Activated T-helper 9 cell treated with anti-CD3 and anti-CD28 coated beads, Interleukin-2, amount 50 U/mL, for 16 hours (primary cell): ENCODE results near the gene ITPR2.
"Not testable (repeated sequence)": the region's sequence is repeated elsewhere in the genome, so short reads cannot be mapped to it uniquely, and the experiment has no call there.

ENCODE experiments used
- DNase-seq: peaks from one replicate; pipeline ENCODE4 v3.0.0-alpha.2; 2020; ENCODE audit warnings: low read depth

ITPR2 gene

DNA sequence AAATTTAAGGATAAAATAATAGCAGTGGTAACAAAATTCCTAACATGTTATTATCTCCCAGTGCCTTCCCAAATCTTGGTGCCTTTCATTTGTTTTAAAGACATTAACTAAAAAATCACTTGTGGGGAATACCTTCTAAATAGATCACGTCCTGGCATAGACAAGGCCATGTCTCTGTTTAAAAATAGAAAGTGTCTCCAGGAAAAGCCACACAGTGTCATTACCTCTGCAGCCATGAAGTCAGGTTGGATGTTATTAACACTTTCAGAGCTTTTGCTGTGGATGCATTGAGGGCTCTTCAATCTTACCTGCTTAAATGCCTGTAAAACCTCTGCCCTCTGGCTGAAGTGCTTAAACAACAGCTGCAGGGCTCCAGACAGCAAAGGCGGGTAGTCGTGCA, 211.1 kb downstream of the ITPR2 start:
- DNase-seq: no peak

DNA sequence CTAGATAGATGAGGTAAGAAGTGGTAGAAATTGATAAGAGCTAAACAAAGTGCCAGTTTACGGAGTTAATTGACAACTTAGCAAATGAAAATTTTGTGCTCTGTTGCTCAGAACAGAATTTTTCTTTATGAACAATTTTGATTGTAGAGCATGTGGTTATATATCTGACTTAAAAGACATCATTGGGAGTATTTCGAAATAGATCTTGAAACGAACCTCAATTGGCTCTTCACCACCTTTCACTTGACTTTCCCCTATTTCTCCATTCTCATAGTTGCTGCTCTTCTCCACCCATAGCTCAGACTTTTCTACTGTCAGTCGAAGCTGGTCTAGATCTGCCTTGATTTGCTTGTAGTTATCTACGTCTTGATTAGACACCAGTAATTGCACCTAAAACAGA, 212.1 kb downstream of the ITPR2 start:
- no peak for DNase-seq

DNA sequence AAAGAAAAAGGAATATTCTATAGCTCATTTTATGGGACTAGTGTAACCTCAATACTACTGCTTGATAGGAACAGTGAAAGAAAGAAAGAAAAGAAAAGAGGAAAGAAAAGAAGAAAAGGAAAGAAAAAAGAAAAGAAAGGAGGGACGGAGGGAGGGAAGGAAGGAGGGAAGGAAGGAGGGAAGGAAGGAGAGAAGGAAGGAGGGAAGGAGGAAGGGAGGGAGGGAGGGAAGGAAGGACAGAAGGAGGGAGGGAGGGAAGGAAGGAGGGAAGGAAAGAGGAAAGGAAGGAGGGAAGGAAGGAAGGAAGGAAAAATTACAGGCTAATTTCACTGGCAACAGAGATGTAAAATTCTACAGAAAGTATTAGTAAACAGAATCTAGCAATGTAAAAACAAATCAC, 215.5 kb downstream of the ITPR2 start:
- DNase-seq: no peak

DNA sequence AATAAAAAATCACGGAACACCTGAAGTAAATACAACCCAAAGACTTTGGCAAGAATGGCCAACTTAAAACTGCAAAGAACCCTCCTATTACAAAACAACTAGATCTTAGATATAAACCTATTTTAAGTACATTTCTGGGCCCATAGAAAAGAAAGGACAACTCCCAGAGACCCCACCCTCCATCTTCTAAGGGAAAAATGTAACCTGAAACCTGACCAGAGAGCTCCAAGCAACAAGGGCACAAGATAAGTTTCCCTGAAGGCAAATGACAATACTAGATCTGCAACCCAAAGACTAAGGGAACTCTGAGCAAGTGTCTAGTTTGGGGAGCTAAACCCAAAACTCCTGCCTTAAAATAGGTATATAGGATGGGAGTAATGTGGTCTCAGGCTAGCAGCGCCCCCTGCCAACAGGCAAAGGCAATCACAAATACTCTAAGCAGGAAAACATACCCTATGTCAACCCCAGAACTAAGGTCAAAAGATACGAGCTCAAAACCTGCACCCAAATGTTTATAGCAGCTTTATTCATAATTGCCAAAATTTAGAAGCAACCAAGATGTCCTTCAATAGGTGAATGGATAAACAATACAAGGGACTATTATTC, 218.9 kb downstream of the ITPR2 start:
- no peak for DNase-seq

DNA sequence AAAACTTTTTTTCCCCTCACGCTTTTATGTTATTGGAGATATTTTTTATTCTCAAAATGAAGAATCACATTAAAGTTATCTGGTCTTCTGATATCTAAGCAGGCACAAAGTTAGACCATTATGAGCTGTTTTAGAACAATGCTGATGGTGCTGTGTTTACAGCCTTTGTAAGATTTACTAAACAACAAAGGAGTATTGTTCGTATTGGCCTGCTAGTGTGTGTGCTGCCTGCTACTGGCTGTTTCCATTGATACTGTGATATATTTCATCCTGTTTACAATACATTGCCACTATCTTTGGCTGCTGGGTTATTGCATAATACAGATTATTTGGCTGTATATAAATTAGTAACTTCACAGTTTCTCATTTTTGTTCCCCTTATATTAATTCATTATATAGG, 220.8 kb downstream of the ITPR2 start:
- no peak for DNase-seq

DNA sequence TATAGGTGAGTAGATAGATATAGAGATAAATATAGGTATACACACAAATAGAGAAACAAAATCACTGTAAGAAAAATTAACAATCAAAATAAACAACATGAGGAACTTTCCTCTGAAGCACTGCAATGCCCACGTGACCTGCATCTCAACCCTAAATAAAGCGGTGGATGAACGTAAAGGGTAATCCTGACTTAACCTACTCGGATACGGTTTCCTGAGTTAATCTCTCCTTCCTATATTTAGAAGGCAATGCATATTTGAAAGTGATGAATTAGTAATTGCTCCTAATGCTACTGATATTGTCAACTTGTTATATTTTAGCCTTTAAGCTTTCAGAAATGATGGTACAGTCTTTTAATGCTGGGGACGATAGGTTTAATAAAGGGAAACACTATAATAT, 221.4 kb downstream of the ITPR2 start:
- DNase-seq: no peak

DNA sequence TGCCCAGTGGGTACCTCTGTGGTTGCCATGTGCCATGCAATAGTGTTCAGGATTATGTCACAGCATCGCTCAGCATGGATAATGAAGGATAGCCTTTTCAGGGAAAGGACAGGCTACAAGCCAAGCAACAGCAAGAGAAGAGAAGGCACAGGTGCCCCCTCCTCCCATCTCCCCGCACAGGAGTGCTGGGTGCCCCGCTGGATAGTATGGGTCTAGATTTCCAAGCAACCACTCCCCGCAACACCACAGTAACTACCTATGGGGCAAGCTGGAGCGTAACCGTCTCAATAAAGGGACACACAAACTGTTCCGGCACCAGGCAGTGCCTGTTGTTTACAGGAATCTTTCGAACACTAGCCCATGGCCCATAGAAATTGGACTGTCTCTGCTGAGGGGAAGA, 222.2 kb downstream of the ITPR2 start:
- DNase-seq: no peak

DNA sequence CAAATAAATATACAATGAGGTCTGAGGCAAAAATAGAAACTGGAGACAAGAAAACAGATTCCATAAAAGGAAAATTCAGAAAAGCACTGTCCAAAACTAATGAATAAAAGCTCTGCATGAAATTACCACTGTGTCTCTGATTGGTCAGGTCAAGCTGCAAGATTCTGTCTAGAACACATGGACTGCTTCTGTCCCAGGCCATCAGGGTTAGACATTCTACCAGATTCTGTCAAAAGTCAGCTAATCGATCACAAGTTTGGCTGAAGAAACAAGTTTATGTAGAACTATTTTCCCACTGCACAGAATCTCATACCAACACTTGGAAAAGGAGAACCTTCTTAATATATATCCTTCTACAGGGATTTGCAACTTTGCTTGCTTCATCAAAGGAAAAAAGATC, 223.0 kb downstream of the ITPR2 start:
- no peak for DNase-seq

DNA sequence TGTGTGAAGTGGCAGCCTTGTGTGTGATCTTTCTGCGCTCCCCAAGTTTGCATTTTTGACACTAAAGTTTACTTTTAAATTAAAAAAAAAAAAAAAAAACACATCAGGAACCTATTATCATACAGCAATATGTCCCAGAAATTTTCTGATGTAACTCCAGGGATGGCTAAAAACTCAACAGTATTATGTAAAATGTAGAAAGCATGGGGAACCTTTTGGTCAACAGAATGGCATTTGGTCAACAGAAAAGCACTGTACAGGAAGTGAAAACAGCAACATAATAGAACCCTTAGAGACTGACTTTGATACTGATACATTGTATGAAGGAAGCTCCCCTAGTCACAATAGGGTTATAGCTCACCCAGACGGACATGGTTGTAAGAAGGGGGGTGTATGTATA, 224.3 kb downstream of the ITPR2 start:
- DNase-seq: no peak

DNA sequence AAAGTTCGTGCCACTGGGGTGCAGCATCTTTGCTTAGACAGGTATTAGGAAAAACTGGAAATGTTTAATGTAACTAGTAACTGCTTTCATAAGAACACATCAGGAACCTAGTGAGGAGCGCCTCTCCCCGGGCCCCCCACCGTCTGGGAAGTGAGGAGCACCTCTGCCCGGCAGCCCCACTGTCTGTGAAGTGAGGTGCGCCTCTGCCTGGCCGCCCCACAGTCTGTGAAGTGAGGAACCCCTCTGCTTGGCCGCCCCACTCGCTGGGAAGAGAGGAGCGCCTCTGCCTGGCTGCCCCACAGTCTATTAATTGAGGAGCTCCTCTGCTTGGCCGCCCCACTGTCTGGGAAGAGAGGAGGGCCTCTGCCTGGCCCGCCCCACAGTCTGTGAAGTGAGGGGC, 224.7 kb downstream of the ITPR2 start:
- no peak for DNase-seq

DNA sequence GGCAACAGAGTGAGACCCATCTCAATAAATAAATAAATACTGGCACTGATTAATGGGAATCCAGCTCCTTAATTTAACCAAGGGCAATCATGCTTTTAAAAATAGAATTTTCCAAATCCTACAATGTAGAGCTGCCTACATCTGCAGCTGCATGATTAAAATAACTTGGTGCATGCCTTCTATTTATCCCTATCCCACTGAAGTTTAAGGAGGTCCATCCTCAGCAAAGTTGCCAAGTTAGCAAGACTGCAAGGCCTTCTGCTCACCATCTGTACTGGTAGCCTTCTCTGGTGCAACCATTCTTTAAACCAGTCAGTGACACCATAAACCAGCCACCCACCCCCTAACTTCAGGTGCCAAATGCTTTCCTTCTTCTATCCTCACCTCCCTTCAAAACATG, 226.1 kb downstream of the ITPR2 start:
- no peak for DNase-seq

DNA sequence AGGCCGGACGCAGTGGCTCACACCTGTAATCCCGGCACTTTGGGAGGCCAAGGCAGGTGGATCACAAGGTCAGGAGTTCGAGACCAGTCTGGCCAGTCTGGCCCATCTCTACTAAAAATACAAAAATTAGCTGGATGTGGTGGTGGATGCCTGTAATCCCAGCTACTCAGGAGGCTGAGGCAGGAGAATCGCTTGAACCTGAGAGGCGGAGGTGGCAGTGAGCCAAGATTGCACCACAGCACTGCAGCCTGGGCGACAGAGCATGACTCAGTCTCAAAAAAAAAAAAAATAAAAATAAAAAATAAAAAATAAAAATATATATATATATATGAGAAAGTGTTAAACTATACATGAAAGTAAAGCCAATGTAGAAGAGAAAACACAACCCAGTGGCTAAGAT, 228.2 kb downstream of the ITPR2 start:
- not testable (repeated sequence) for DNase-seq

DNA sequence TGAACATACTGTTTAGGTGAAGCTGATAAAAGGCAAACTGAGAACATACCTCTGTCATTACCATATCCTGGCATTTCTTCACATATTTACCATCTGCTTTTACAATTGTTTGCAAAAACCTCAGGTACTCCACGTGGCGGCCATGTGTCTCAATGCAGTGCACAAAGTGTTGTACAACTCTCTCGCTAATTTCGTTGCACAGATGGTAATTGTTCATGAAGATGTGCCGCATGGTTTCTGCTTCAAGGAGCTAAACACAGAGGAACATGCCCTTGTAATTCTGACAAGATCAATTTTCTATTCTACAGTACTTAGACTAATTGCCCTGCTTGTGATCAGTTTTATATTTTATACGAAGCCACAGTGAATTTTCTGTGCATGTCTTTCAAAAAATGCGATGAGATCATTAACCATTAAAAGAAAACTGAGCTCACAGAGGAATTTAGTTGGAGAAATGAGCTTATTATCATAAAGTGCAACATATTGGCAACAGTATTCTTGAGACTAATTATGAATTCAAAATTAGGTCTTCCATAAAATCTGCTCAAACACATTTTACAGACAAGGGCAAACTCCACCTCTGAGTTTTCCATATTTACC, 233.8 kb downstream of the ITPR2 start:
- no peak for DNase-seq

DNA sequence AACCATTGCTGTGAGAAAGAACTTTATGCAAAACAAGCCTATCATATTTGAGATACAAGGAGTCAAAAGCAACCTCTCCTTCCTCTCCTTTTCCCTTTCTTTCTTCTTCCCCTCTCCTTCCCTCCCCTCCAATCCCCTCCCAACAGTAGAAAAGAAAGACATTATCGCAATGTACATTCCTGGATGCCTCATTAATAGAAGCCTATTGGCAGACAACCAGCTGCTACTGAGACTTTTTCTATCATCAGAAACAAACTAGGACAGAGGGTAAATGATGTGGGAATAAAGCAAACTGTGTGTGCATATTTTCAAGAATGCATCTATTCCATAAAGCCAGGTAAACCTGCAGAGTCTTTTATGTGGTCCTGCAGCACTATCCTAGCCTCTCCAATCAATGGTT, 237.2 kb downstream of the ITPR2 start:
- DNase-seq: no peak

DNA sequence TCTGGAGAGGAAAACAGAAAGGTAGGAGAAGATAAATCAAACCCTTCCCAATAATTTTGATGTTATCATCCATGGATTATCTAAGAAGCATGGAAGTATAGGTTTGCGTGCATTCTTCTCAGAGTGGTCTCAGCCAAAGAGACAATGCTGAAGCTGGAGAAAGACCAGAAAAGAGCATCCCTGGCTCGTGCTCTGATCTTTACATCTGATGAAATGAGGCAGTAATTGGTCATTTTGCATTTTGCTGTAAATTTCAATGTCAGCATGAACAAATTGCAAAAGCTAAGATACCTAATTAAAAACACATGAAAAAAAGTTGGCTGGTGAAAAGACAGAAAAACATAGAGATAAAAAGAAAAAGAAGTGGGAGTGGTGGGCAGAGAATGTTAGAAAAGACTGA, 252.4 kb downstream of the ITPR2 start:
- no peak for DNase-seq

DNA sequence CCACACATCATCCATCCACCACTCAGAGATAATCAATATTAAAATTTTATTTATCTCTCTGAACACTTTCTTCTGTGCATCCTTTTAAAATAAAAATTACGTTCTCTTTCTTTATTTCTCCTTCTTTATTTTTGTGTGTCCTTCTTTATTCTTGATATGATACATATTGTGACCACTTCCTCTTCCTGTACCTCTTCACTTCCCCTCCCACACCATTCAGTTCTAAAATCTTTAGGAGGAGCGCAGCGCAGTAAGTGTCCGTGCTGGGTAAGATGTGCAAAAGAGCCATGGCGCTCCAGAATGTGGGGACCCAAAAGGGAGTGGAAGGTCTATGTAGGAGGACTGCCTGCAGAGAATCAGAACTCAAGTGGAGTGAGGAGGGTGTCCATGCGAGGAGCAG, 256.7 kb downstream of the ITPR2 start:
- DNase-seq: no peak

DNA sequence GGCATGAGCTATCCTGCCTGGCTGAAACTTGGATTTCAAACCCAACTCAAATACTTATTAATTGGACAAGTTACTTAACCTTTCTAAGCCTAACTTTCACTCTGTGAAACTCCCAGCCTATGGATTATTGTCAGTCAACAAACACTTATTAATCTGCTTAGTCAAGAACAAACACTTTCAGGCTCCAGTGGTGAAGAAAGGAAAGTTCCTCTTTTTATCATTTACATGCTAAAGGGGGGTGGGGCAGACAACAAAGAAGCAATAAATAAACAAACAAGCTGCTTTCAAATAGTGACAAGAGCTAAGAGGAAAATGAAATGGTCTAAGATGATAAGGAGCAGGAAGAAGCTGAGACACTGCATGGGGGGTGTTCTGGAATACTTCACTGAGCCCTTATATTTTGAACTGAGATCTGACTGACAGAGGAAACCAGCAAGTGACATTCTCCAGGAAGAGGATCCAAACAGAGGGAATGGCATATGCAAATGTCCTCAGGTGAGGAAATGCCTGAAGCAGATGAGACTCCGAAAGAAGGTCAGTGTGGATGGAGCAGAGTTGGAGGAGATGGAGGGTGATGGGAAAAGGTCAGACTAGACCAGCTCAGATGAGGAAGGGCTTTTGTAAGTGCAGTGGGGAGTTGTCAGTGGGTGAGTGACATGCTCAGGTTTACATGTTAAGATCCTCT, 259.6 kb downstream of the ITPR2 start:
- DNase-seq: no peak

DNA sequence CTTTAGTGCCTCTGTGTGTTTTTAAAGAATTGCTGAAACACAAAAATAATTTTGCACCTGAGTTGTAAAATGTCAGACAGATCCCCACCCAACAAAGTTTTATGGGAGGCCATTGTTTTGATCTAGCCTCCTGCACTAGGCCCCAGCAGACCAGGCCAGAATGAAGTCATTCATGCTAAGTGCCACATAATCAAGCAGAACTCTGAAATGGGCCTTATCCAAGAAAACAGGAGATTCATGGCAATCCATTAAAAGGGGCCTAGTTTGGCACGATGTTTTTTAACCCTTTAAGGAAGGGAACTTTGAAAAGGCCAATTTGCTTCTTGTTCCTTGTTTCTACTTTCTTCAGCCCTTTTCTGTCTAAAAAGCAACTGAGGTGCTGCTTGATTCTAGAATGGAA, 260.9 kb downstream of the ITPR2 start:
- DNase-seq: no peak

DNA sequence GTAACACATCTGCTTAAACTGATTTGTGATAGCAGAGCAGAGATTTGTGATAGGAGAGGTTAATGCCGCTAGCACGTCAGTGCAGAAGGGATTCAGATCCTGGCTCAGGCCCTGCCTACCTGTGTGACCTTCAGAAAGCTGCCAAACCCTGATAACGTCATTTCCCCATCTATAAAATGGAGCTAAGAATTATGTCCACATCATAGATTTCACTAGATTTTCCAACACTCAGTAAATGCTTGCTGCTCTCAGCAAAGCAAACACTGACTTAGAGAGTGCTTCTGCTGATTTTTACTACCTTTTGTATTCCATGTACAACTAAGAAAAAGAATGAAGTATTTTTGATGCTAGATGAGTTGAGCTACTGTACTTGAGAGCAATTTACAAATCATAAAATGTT, 261.4 kb downstream of the ITPR2 start:
- DNase-seq: no peak

DNA sequence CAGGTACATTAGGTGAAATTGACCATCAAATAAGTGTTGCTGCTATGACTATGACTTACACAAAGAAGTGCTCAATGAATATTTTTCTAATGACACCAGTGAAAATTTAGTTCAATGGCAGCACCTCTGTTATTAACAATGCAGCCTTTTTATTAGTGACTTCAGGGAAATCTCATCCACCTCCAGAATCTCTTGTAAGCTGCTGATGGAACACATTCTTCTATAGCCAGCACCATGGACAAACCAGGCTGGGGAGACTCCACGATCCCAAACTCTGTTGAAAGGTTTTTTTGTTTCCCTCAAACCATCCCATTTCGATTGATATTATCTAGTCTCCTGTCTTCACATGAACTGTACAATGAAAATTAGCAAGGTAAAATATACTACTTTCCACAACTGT, 265.9 kb downstream of the ITPR2 start:
- DNase-seq: no peak

DNA sequence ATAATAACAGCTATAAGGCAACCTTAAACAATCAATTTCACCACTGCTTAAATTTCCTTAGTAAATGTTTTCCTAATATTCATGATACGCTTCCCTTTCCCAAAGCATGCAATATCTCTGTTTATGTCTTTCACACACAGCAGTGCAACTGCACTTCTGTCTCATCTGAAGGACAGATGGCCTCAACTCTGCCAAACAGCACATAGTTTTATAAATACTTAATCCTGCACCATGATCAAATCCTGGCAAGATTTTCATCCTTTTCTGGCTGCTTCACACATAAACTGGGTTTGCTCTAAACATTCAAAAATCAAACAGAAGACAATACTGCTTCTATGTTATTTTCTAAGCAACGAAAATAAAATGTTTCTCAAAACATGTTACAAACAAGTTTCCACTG, 266.3 kb downstream of the ITPR2 start:
- DNase-seq: no peak

DNA sequence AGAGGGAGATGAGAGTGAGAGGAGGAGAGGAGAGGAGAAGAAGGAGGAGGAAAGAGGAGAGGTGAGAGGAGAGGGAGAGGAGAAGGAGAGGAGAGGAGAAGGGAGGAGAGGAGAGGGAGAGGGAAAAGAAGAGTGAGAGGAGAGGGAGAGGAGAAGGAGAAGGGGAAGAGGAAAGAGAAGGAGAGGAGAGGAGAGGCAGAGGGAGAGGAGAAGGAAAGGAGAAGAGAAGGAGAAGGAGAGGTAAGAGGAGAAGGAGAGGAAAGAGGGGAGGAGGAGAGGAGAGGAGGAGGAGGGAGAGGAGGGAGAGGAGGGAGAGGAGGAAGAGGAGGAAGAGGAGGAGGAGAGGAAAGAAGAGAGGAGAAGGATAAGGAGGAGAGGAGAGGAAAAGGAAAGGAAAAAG, 266.8 kb downstream of the ITPR2 start:
- no peak for DNase-seq

DNA sequence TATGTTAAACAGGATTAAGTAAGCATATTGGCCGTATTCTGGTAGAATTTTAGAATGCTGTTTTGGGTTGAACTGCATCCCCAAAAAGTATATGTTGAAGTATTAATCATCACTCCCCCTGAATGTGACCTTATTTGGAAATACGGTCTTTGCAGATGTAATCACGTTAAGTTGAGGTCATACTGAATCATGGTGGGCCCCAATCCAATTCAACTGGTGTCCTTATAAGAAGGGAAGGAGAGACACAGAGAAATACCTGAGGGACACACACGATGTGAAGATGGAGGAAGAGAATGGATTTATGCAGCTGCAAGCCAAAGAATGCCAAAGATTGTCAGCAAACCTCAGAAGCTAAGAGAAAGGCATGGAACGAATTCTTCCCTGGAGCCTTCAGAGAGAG, 268.6 kb downstream of the ITPR2 start:
- no peak for DNase-seq

DNA sequence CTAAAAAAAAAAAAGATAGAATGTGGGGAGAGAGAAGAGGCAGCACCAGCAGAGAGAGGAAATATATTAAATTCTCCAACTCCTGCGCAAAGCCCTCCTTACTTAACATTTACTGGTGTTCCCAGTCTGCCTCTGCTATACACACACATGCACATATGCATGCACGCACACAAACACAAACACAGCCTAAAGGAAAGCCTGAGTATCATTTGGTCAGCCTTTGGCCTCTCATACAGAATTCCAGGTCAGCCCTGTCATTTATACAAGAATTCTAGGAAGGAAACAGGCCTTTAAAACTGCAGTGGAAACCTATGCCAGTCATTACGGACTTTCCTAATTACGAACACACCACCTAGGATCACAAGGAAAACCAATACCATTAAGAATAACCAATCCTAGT, 269.4 kb downstream of the ITPR2 start:
- no peak for DNase-seq
